NCI-H1092 (cell line): Measurements from ENCODE around the gene CLPTM1L.
"Not testable (repeated sequence)": the region's sequence is repeated elsewhere in the genome, so short reads cannot be mapped to it uniquely, and the experiment has no call there.

Experiments used
- DNase-seq: peaks from one replicate; lab custom pipeline; 2025; lab: John Stamatoyannopoulos, UW

CLPTM1L gene

DNA sequence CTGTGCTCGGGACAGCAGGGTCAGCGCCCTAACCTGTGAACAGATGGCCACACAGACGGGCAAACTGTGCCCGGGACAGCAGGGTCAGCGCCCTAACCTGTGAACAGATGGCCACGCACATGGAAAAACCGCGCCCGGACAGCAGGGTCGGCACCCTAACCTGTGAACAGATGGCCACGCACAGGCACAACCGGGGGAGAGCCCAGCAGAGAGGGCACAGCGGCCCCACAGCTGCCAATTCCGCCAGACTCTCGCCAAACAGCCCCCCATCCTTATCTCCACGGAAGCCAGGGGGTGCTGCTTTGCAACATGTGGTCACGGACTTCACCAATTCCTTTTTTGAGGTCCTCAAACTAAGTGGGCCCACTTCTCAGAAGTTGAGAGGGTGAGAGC is 5.1 kb downstream of the CLPTM1L start:
- DNase-seq: not testable (repeated sequence)

GRCh38 chr5:1339139-1339817 is 5.6 kb downstream of the CLPTM1L start:
- DNase-seq: not testable (repeated sequence)

GRCh38 chr5:1338506-1339070 is 6.3 kb downstream of the CLPTM1L start:
- DNase-seq: no peak

- no peak for DNase-seq
Measured at GRCh38 chr5:1338196-1338490, 6.8 kb downstream of the CLPTM1L start.

- DNase-seq: no peak
Measured at GRCh38 chr5:1337489-1338195, 7.3 kb downstream of the CLPTM1L start.

DNA sequence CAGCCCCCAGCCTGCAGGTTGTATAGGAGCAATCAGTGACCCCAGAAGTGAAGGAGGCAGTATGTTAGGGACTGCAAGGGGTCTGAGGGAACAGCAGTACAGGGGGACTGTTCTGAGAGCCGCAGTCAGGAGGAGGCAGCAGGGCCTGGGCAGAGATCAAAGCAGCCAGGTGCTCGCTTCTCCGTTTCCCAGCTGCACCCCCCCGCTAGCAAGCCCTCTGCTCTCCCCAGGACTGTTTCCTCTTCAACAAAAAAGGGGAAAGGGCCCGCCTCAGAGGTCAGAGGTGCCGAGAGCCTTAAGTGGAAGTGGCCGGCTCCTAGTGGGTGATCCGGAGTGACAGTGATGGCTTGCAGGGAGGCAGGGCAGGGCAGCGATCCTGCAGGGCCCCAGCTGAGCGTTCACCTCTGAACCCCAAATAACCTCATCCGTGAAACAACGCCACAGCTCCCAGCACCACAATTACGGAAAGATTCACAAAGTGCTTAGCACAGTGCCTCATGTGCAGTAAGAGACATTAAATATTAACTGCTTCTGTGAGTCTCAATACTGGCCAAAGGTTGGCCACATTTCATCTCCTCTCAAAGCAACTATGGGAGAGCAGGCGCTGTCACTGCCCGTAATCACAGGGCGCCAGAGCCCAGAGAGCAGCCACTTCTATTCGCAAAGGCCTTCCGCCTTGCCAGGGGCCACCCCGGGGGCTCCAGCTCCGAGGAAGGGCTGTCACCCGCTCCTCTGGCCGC is 8.0 kb downstream of the CLPTM1L start:
- DNase-seq: no peak

DNA sequence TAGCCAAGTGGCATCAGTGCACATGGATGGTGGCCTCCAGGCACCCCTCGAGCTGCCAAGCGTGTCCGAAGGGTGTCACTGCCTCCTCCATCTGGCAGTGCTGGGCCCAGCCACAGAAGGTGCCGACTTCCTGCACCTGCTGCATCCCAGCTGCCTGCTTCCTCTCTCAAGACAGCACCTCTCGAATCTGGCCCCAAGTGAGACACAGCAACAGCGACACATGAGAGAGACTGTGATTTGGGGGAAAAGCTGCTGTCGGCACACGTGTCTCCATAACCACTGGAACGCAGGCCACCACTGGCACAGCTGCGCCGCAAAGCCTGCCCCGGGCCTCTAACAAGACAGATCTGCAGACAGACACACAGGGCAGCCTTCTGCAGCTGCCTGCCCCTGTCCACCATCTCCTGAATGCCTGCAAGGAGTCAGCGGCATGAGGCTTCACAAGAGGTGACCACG is 8.8 kb downstream of the CLPTM1L start:
- DNase-seq: no peak

GRCh38 chr5:1335540-1336095 is 9.3 kb downstream of the CLPTM1L start:
- no peak for DNase-seq

DNA sequence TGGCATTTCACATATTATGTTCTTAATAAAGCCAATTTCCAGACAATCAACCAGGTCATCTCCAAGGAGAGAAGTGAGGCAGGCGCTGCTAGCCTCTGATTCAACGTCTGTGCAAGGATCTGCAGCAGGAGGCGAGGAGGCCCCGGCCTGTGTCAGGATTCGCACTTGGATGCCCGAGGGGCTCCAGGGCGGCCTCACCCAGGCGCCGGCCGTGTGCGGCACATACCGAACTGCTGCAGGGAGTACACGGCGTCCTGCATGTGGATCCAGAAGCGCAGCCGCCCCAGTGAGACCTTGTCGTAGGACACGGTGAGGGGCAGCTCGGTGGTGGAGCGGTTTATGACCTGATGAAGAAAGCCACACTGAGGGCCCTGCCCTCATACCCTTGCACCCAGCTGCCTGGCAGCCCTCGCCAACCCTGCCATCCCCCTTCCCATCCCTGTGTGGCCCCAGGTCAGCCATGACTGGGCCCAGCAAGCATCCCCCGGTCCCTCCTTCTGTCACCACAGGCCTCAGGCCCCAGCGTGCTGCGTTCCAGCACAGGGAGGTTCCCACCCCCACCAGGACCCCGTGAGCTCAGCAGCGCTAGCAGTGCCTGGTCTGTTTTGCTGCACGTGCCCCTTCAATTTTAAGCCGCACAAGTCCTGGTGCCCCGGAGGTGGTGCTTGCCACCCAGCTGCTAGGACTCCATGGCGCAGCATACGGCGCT is 9.9 kb downstream of the CLPTM1L start:
- no peak for DNase-seq

DNA sequence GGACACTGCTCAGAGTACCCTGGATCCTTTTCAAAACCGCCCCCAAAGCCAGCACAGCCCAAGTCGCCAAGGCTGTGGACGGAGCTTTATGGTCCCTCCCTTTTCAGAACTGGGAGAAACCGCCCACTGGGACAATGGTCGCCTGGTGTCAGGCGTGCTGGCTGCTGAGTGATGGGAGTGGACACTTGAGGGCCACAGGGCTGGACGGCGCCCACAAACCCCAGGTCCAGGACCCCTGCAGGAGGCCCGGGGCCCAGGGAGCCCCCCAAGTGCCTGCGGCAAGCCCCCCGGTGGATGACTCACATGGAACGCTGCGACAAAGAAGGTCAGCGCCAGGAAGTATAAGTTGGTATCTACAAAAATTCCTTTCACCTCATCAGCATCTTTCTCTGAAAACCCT is 10.9 kb downstream of the CLPTM1L start:
- DNase-seq: no peak

- not testable (repeated sequence) for DNase-seq
Measured at GRCh38 chr5:1333286-1333685, 11.6 kb downstream of the CLPTM1L start.

GRCh38 chr5:1332461-1333001 is 12.4 kb downstream of the CLPTM1L start:
- DNase-seq: no peak

DNA sequence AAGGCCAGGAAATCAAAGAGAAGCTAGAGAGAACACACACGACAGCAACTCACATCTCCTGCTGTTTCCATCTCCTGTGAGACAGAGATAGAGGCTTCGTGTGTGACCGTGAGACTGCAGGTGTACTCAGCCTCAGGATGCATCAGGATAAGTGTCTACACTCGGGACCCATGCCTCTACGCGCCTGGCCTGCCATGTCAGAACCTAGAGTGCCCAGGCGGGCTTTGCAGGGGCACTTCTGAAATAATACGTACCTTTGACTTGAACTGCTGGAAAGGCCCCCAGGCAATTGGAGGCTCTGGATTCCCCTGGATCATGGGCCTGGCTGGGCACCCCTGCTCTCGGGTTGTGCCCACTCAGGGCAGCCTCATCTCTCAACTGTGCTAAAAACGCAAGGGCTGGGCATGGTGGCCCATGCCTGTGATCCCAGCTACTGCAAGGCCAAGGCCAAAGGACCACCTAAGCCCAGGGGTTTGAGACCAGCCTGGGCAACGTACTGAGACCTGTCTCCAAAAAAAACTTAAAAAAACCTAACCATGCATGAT is 13.0 kb downstream of the CLPTM1L start:
- no peak for DNase-seq

DNA sequence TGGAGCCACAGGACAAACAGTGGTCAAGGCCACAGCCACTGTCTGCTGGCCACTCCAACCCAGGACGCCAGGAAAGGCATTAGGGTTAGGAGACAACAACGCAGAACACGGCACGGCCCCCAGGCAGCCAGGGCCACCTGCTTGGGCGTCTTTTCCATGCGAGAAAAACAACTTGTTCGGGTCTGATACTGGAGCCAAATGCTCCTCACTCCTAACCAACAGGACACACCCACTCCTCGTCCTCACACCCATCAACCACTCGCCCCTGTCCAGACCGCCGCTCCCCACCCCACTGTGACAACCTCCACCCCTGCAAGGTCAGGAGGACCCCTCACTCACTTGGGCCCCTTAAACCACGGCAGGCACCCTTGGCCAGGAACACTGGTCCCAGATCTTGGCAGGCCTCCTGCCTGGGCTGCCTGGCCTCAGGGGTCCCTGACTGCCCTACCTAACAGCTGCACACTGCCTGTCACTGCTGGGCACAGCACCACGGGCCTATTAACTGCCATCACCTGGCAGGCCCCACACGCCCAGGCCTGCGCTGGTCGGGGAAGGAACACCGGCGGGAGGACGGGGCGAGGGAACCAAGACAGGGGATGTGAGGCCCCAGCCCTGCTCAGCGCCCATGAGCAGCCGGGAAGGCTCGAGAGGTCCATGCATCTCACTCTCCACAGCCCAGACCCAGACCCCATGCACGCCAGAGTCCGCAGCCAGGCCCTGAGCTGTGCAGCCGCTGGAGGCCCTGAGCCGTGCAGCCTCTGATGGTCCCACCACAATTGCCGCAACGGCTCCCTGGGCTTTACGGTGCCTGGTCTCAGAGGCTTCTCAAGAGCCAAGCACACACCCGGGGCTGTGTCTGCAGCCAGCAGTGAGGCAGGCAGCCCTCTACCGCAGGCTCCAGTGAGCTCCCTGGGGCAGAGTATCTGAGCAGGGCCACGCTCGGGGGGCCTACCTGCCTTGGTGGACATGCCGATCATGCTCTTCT is 13.8 kb downstream of the CLPTM1L start:
- DNase-seq: no peak

GRCh38 chr5:1330146-1330846 is 14.6 kb downstream of the CLPTM1L start:
- DNase-seq: no peak

DNA sequence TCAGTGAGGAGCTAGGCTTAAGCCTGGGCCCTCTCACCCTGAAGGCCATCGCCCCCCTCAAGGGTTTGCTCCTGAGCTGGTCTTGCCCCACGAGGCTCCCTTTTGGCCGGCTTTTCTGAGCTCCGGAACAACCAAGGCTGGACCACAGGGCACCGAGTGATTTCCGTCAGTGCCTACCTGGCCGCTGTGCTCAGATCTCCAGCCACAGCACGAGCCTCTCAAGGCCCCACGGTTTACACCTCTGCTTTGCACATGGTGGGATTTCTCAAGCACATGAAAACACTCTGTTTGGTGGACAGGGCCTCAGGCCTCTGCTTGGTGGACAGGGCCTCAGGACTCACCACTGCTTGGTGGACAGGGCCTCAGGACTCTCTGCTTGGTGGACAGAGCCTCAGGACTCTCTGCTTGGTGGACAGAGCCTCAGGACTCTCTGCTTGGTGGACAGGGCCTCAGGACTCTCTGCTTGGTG is 15.8 kb downstream of the CLPTM1L start:
- DNase-seq: no peak

DNA sequence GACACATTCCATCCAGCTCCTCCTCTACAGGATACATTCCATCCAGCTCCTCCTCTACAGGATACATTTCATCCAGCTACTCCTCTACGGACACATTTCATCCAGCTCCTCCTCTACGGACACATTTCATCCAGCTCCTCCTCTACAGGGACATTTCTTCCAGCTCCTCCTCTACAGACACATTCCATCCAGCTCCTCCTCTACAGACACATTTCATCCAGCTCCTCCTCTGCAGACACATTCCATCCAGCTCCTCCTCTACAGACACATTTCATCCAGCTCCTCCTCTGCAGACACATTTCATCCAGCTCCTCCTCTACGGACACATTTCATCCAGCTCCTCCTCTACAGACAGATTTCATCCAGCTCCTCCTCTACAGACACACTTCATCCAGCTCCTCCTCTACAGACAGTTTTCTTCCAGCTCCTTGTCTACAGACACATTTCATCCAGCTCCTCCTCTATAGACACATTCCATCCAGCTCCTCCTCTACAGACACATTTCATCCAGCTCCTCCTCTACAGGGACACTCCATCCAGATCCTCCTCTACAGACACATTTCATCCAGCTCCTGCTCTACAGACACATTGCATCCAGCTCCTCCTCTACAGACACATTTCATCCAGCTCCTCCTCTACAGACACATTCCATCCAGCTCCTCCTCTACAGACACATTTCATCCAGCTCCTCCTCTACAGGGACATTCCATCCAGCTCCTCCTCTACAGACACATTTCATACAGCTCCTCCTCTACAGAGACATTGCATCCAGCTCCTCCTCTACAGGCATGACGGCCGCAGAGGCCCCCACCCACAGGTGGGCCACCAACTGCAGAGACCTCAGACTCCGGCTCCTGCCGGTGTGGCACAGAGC is 16.4 kb downstream of the CLPTM1L start:
- DNase-seq: not testable (repeated sequence)
